ENCODE results near the gene MTNR1B. TPM values are rescaled to one million over a fixed set of nuclear protein-coding genes. Genes with fewer than 3 reads are reported as not detected.

MTNR1B gene
- total and polyA plus RNA-seq, 4 donors: not detected

- H3K36me3 ChIP-seq (ENCODE audit: control insufficient read depth in 4 of 4, insufficient read depth in 4 of 4, low read length in 4 of 4): no peaks in the 10 kb centered on the region
- no peak overlapping the region for H3K27ac ChIP-seq (ENCODE audit: low read depth in 1 of 2, low read length in 1 of 2)
- no peak for ATAC-seq (ENCODE audit: insufficient read depth, low FRiP score)
- H3K4me3 ChIP-seq: no peak overlapping the region
- 62 to 77% methylated on average over 3 of the region's 3 CpGs for WGBS, 2 donors
- H3K4me1 ChIP-seq (ENCODE audit: control insufficient read depth in 5 of 5, insufficient read depth in 5 of 5, low read length in 5 of 5): no peaks in the 10 kb centered on the region
- H3K27me3 ChIP-seq (ENCODE audit: control insufficient read depth in 3 of 3, insufficient read depth in 3 of 3, low read length in 2 of 3): no peaks in the 10 kb centered on the region
- TF ChIP-seq, protein P1, sequence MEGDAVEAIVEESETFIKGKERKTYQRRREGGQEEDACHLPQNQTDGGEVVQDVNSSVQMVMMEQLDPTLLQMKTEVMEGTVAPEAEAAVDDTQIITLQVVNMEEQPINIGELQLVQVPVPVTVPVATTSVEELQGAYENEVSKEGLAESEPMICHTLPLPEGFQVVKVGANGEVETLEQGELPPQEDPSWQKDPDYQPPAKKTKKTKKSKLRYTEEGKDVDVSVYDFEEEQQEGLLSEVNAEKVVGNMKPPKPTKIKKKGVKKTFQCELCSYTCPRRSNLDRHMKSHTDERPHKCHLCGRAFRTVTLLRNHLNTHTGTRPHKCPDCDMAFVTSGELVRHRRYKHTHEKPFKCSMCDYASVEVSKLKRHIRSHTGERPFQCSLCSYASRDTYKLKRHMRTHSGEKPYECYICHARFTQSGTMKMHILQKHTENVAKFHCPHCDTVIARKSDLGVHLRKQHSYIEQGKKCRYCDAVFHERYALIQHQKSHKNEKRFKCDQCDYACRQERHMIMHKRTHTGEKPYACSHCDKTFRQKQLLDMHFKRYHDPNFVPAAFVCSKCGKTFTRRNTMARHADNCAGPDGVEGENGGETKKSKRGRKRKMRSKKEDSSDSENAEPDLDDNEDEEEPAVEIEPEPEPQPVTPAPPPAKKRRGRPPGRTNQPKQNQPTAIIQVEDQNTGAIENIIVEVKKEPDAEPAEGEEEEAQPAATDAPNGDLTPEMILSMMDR (IDR thresholded peaks at IDR 0.05; ENCODE audit: control extremely low read depth, extremely low read depth): no peak
- H3K9me3 ChIP-seq (ENCODE audit: control insufficient read depth in 4 of 4, insufficient read depth in 3 of 4, low read length in 3 of 4): peaks cover 0 to 13% (median 0%) of the 10 kb centered on the region in 4 donors
- no peak for DNase-seq
- no peak overlapping the region for H3K9ac ChIP-seq (ENCODE audit: insufficient read depth in 1 of 2, low read length in 2 of 2)
Measured at GRCh38 chr11:92980312-92980711, 10.9 kb downstream of the MTNR1B start.

GRCh38 chr11:92981508-92982043 lies 12.1 kb downstream of the MTNR1B start:
- ATAC-seq (ENCODE audit: insufficient read depth, low FRiP score) (no peak), DNase-seq (no peak)
- H3K9ac ChIP-seq (ENCODE audit: insufficient read depth in 1 of 2, low read length in 2 of 2): no peak overlapping the region
- 96 to 97% methylated on average over 24 of the region's 24 CpGs for WGBS, 2 donors
- no peaks in the 10 kb centered on the region for H3K27me3 ChIP-seq (ENCODE audit: control insufficient read depth in 3 of 3, insufficient read depth in 3 of 3, low read length in 2 of 3)
- TF ChIP-seq, protein P1 (IDR thresholded peaks at IDR 0.05; ENCODE audit: control extremely low read depth, extremely low read depth): no peak
- H3K36me3 ChIP-seq (ENCODE audit: control insufficient read depth in 4 of 4, insufficient read depth in 4 of 4, low read length in 4 of 4): no peaks in the 10 kb centered on the region
- H3K4me3 ChIP-seq: no peak overlapping the region
- no peak overlapping the region for H3K27ac ChIP-seq (ENCODE audit: low read depth in 1 of 2, low read length in 1 of 2)
- H3K9me3 ChIP-seq (ENCODE audit: control insufficient read depth in 4 of 4, insufficient read depth in 3 of 4, low read length in 3 of 4): peaks cover 0 to 13% (median 0%) of the 10 kb centered on the region in 4 donors
- no peaks in the 10 kb centered on the region for H3K4me1 ChIP-seq (ENCODE audit: control insufficient read depth in 5 of 5, insufficient read depth in 5 of 5, low read length in 5 of 5)

DNA sequence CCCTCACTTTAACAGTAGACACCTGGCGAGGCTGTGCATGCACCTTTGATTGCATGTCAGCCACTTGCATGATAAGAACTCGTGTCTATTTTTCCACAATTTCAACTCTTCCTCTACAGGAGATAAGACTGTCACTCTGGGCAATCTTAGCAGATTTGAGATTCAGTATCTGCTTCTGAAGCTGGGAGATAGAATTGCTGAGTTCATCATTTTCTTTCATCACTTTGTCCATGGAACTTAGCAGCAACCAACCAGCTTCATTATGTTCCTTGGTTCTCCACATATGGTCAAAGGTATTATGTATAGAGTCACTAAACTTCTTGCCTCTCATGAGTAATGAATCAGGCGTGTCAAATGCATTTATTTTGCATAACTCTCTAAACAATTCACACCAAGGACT lies 17.1 kb downstream of the MTNR1B start:
- 65 to 77% methylated on average over 3 of the region's 3 CpGs for WGBS, 2 donors
- ATAC-seq (ENCODE audit: insufficient read depth, low FRiP score) (no peak), DNase-seq (no peak)
- H3K9ac ChIP-seq (ENCODE audit: insufficient read depth in 1 of 2, low read length in 2 of 2): no peak overlapping the region
- H3K27ac ChIP-seq (ENCODE audit: low read depth in 1 of 2, low read length in 1 of 2): no peak overlapping the region
- no peaks in the 10 kb centered on the region for H3K4me1 ChIP-seq (ENCODE audit: control insufficient read depth in 5 of 5, insufficient read depth in 5 of 5, low read length in 5 of 5)
- peaks cover 0 to 13% (median 4%) of the 10 kb centered on the region in 4 donors for H3K9me3 ChIP-seq (ENCODE audit: control insufficient read depth in 4 of 4, insufficient read depth in 3 of 4, low read length in 3 of 4)
- no peaks in the 10 kb centered on the region for H3K27me3 ChIP-seq (ENCODE audit: control insufficient read depth in 3 of 3, insufficient read depth in 3 of 3, low read length in 2 of 3)
- no peaks in the 10 kb centered on the region for H3K36me3 ChIP-seq (ENCODE audit: control insufficient read depth in 4 of 4, insufficient read depth in 4 of 4, low read length in 4 of 4)
- TF ChIP-seq, protein P1 (IDR thresholded peaks at IDR 0.05; ENCODE audit: control extremely low read depth, extremely low read depth): no peak
- no peak overlapping the region for H3K4me3 ChIP-seq

GRCh38 chr11:92993004-92993403 lies 23.6 kb downstream of the MTNR1B start:
- DNase-seq (no peak), ATAC-seq (ENCODE audit: insufficient read depth, low FRiP score) (no peak)
- TF ChIP-seq, protein P1 (IDR thresholded peaks at IDR 0.05; ENCODE audit: control extremely low read depth, extremely low read depth): no peak
- H3K27ac ChIP-seq (ENCODE audit: low read depth in 1 of 2, low read length in 1 of 2): no peak overlapping the region
- no peak overlapping the region for H3K9ac ChIP-seq (ENCODE audit: insufficient read depth in 1 of 2, low read length in 2 of 2)
- no peaks in the 10 kb centered on the region for H3K36me3 ChIP-seq (ENCODE audit: control insufficient read depth in 4 of 4, insufficient read depth in 4 of 4, low read length in 4 of 4)
- no peak overlapping the region for H3K4me3 ChIP-seq
- peaks cover 0 to 6% (median 3%) of the 10 kb centered on the region in 4 donors for H3K9me3 ChIP-seq (ENCODE audit: control insufficient read depth in 4 of 4, insufficient read depth in 3 of 4, low read length in 3 of 4)
- no peaks in the 10 kb centered on the region for H3K4me1 ChIP-seq (ENCODE audit: control insufficient read depth in 5 of 5, insufficient read depth in 5 of 5, low read length in 5 of 5)
- H3K27me3 ChIP-seq (ENCODE audit: control insufficient read depth in 3 of 3, insufficient read depth in 3 of 3, low read length in 2 of 3): no peaks in the 10 kb centered on the region

Measured in lung (tissue), 12 donors.